Hypothalamus (tissue), 51 donors: ENCODE data around the gene HNRNPCL2.
"Not testable (repeated sequence)": the region's sequence is repeated elsewhere in the genome, so short reads cannot be mapped to it uniquely, and the experiment has no call there.

Experiments
- DNase-seq, 51 donors: peaks; one replicate each; lab custom pipeline; 2025; lab: John Stamatoyannopoulos, UW

Gene HNRNPCL2

DNA sequence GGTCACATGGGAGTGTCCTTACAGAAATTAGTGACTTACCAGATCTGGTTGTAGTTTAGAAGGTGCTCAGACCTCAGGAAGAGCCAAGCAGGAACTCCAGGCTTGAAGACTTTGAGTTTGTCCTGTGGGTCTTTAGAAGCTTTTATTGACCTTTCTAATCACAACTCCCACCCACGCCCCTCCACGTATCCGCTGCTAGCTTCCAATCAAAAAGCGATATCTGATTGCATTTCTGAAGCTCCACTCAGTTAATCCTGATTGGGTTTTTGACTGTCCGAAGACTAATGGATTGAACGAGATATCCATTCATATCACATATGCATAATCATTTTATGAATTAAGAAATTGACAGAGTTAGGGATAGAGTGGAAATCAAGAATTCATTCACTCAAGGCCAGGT lies at the start of gene HNRNPCL2:
HNRNPCL2 (minus strand) TSS at position 101 of the 400 bp plus-strand sequence. CDS start 454 bp downstream, outside the sequence.
- not testable (repeated sequence) for DNase-seq

GRCh38 chr1:13165531-13165930 lies 48.9 kb upstream of the HNRNPCL2 start, which contains the start of gene HNRNPCL4:
Gene HNRNPCL4, minus strand, starts transcription at chr1:13165631. Its CDS starts 164 bp downstream, at chr1:13165467.
- not testable (repeated sequence) for DNase-seq

GRCh38 chr1:13155909-13156308 lies 39.3 kb upstream of the HNRNPCL2 start, which contains the start of gene PRAMEF26:
Gene PRAMEF26, minus strand, starts transcription at chr1:13156009. Its CDS starts 2,914 bp downstream, at chr1:13153095.
- DNase-seq, result not testable (repeated sequence)

DNA sequence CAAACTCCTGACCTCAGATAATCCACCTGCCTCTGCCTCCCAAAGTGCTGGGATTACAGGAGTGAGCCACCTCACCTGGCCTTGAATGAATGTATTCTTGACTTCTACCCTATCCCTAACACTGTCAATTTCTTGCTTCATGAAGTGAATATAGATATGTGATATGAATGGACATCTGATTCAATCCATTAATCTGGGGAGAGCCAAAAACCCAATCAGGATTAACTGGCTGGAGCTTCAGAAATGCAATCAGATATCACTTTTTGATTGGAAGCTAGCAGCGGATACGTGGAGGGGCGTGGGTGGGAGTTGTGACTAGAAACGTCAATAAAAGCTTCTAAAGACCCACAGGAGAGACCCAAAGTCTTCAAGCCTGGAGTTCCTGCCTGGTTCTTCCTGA lies 46.2 kb downstream of the HNRNPCL2 start, which contains the start of gene PRAMEF25:
PRAMEF25 (plus strand) TSS at position 301 of the 400 bp plus-strand sequence. CDS start 2,920 bp downstream, outside the sequence.
- DNase-seq, result not testable (repeated sequence)
